ENCODE measurements around the gene TNFRSF19. TPM values are rescaled to one million over a fixed set of nuclear protein-coding genes. Genes with fewer than 3 reads are reported as not detected.

Gene TNFRSF19
- total and polyA plus RNA-seq, 2 of the 4 experiments (the other 2 are of a cell fraction) = 18.6 to 26.3 TPM

DNA sequence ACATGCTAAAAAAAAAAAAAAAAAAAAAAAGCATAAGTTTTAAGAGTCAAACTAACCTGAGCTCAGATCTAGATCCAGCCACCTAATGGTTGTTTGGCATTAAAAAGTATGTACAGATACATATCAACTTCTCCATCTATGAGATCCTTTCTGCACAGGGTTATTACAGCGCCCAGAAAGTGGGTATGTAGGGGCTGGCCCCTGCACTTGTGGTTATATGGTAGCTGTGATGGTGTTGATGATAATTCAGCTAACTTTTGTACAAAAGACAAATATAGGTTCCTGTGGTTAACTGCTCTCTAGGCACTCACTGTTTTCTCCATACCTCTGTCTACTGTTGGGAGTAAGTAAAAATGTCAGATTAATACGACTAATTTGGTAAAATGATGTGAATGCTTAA lies 81.7 kb downstream of the TNFRSF19 start:
- no peak for TF ChIP-seq RAD21 (IDR thresholded peaks at IDR 0.05; ENCODE audit: low read length)
- TF ChIP-seq RFX5 (IDR thresholded peaks at IDR 0.05; ENCODE audit: low read depth, low read length) = no peak
- no peak for TF ChIP-seq MAZ (IDR thresholded peaks at IDR 0.05; ENCODE audit: borderline replicate concordance, low read depth, low read length)
- no peak for TF ChIP-seq MXI1 (IDR thresholded peaks at IDR 0.05; ENCODE audit: borderline replicate concordance, low read depth, low read length)
- TF ChIP-seq NFE2L2 (IDR thresholded peaks at IDR 0.05; ENCODE audit: low read depth, low read length) = no peak
- TF ChIP-seq BHLHE40 (IDR thresholded peaks at IDR 0.05; ENCODE audit: low read depth, low read length) = no peak
- no peak for TF ChIP-seq ELK1 (IDR thresholded peaks at IDR 0.05; ENCODE audit: borderline replicate concordance, low read depth, low read length)
- Histone ChIP-seq H3K27ac (ENCODE audit: insufficient read depth, low read length) (no peak overlapping the region), H2BK120ac (ENCODE audit: low read depth, low read length) (no peak overlapping the region), H3K36me3 (ENCODE audit: control insufficient read depth, insufficient read depth, low read length) (peaks cover 9% of the 10 kb centered on the region; the same call in 1 of the 2 replicates), H2AK5ac (ENCODE audit: low read depth, low read length) (no peak overlapping the region; the same call in 1 of the 2 replicates), H3K18ac (ENCODE audit: low read depth, low read length) (no peak overlapping the region), H3K9ac (ENCODE audit: low read depth, low read length) (no peak overlapping the region), H2BK5ac (ENCODE audit: low read depth, low read length, poor library complexity, severe bottlenecking) (no peak overlapping the region), H3K56ac (ENCODE audit: extremely low read depth, insufficient read depth, low read length) (no peak overlapping the region), H3K23ac (ENCODE audit: low read depth, low read length) (no peak overlapping the region), H2AFZ (replicated peaks; ENCODE audit: low read length, poor library complexity) (no peak overlapping the region), H4K8ac (ENCODE audit: low read depth in 2 of 2, low read length in 2 of 2) (no peak overlapping the region), H3K27me3 (ENCODE audit: control insufficient read depth, insufficient read depth, low read length) (no peaks in the 10 kb centered on the region), H4K5ac (ENCODE audit: low read depth, low read length) (no peak overlapping the region), H3K4me1 (ENCODE audit: control insufficient read depth, insufficient read depth, low read length) (peaks cover 19% of the 10 kb centered on the region), H3K14ac (replicated peaks; ENCODE audit: low read depth, low read length) (no peak overlapping the region), H3K4me3 (ENCODE audit: insufficient read depth, low read depth, low read length) (no peak overlapping the region), H3K79me1 (ENCODE audit: low read depth in 1 of 2, low read length in 2 of 2) (peaks cover 11 to 33% of the 10 kb centered on the region in 2 experiments; a peak in 3 of 4 replicates), H2AK9ac (replicated peaks; ENCODE audit: low read depth, low read length, poor library complexity) (no peak overlapping the region), H3K9me1 (ENCODE audit: insufficient read depth, low read length) (peaks cover 17% of the 10 kb centered on the region), H4K20me1 (ENCODE audit: insufficient read depth, low read length) (no peaks in the 10 kb centered on the region), H3K4ac (ENCODE audit: low read depth, low read length) (no peak overlapping the region), H4K91ac (ENCODE audit: insufficient read depth, low read depth, low read length) (no peak overlapping the region), H2BK15ac (ENCODE audit: low read depth, low read length) (no peak overlapping the region), H2BK20ac (ENCODE audit: low read depth, low read length) (no peak overlapping the region), H3K4me2 (ENCODE audit: low read depth, low read length) (no peak overlapping the region), H3K9me3 (ENCODE audit: control insufficient read depth, insufficient read depth, low read length) (no peaks in the 10 kb centered on the region)
- DNase-seq (no peak), ATAC-seq (ENCODE audit: low read depth) (no peak)
- ChIA-PET POLR2A (ENCODE audit: unreplicated experiment) (no interaction called here), CTCF (interaction anchor here (0.6 to 0.7 kb wide), 2 partner anchors 57 to 106 kb away, joined by 3 to 4 read pairs; no protein-coding TSS in a partner anchor)
- WGBS, 2 experiments (ENCODE audit: extremely low coverage in 2 of 2, insufficient read length in 1 of 2) = no CpG with 5 or more reads among the region's 2 CpGs
- dilution Hi-C loops (cut with HindIII; ENCODE audit: low sequenced_read_pairs, unreplicated experiment) (no loop called here), intact Hi-C loops (cut with micrococcal nuclease) (no loop called here), in situ Hi-C loops (cut with MboI; ENCODE audit: low sequenced_read_pairs) (no loop called here)
- no TSS peak for BruUV-seq (replicated peaks)

Data from IMR-90 (cell line).